H1 (cell line): ENCODE results near the gene PLEKHB1. TPM values are rescaled to one million over a fixed set of nuclear protein-coding genes. Genes with fewer than 3 reads are reported as not detected.

ENCODE experiments used
- CTCF ChIA-PET: fragments of 300-600 bp; sonication (Branson Sonifier 250); formaldehyde crosslinking; loops from one replicate; lab custom pipeline; 2021; ENCODE audit not compliant: partially characterized antibody; lab: Charles Lee
- POLR2A ChIA-PET: fragments of 300-600 bp; sonication (Branson Sonifier 250); formaldehyde crosslinking; loops from one replicate; lab custom pipeline; 2021; ENCODE audit warnings: inconsistent platforms; ENCODE audit not compliant: partially characterized antibody; lab: Charles Lee
- DNase-seq, 2 experiments: peaks; one replicate each; pipeline versions ENCODE4 v3.0.0 to v3.0.0-alpha.2; 2010 to 2022; ENCODE audit warnings: low spot score in 2 of 2, low read depth in 1 of 2, mixed read lengths in 1 of 2
- FAIRE-seq: peaks from 2 replicates; lab custom pipeline; 2011; peaks lifted over from hg19 to GRCh38; lab: Jason Lieb, UNC
- H2AFZ ChIP-seq: 2 replicates; pipeline ENCODE4 v1.8.1; 2012; ENCODE audit warnings: low read length, inconsistent platforms
- H2AK5ac ChIP-seq: 2 replicates; pipeline ENCODE4 v1.6.1; 2013; ENCODE audit warnings: low read depth, low read length
- H2BK120ac ChIP-seq: replicated peaks from 2 replicates; pipeline ENCODE3; 2013; ENCODE audit warnings: low read depth, low read length, inconsistent platforms
- H2BK12ac ChIP-seq: 2 replicates; pipeline ENCODE4 v1.6.1; 2013; ENCODE audit warnings: low read depth, low read length
- H2BK15ac ChIP-seq: 2 replicates; pipeline ENCODE4 v1.6.1; 2013; ENCODE audit warnings: low read length
- H2BK20ac ChIP-seq: 2 replicates; pipeline ENCODE4 v1.6.1; 2013; ENCODE audit warnings: low read length
- H2BK5ac ChIP-seq: 2 replicates; pipeline ENCODE4 v1.6.1; 2013; ENCODE audit warnings: low read depth, low read length
- H3K14ac ChIP-seq: 2 replicates; pipeline ENCODE4 v1.6.1; 2013; ENCODE audit warnings: inconsistent platforms; ENCODE audit not compliant: insufficient read length
- H3K18ac ChIP-seq: 2 replicates; pipeline ENCODE4 v1.6.1; 2013; ENCODE audit warnings: low read length; ENCODE audit errors: extremely low read depth
- H3K23ac ChIP-seq: 2 replicates; pipeline ENCODE4 v1.6.1; 2013; ENCODE audit warnings: inconsistent platforms; ENCODE audit not compliant: insufficient read length
- H3K23me2 ChIP-seq: 2 replicates; pipeline ENCODE4 v1.6.1; 2013; ENCODE audit warnings: low read depth, low read length
- H3K27ac ChIP-seq: 2 replicates; pipeline ENCODE4 v1.6.1; 2011; ENCODE audit warnings: low read depth, low read length, inconsistent platforms
- H3K27me3 ChIP-seq, 4 experiments: replicated peaks in 1 of 4; 1 replicate in 1 of 4; 2 replicates in 3 of 4; pipeline versions ENCODE4 v1.6.1 to v1.8.1; 2011 to 2013; ENCODE audit warnings: low read length in 3 of 4, mild to moderate bottlenecking in 3 of 4, inconsistent platforms in 2 of 4, mixed read lengths in 2 of 4, moderate library complexity in 1 of 4; ENCODE audit not compliant: control insufficient read depth in 3 of 4, insufficient read depth in 3 of 4; ENCODE audit errors: extremely low read depth in 1 of 4
- H3K36me3 ChIP-seq, 4 experiments: 2 replicates each; pipeline versions ENCODE4 v1.6.1 to v1.8.1; 2011 to 2013; ENCODE audit warnings: mild to moderate bottlenecking in 4 of 4, low read length in 3 of 4, moderate library complexity in 2 of 4, control low read depth in 1 of 4, inconsistent platforms in 1 of 4; ENCODE audit not compliant: insufficient read depth in 4 of 4, control insufficient read depth in 2 of 4
- H3K4ac ChIP-seq: replicated peaks from 2 replicates; pipeline ENCODE3; 2013; ENCODE audit warnings: low read length, low read depth, mixed read lengths, inconsistent platforms; ENCODE audit not compliant: insufficient read length
- H3K4me1 ChIP-seq, 4 experiments: replicated peaks in 1 of 4; 1 replicate in 1 of 4; 2 replicates in 3 of 4; pipeline versions ENCODE4 v1.6.1 to v1.8.1; 2011 to 2013; ENCODE audit warnings: low read length in 3 of 4, inconsistent platforms in 2 of 4, mixed read lengths in 1 of 4; ENCODE audit not compliant: insufficient read depth in 4 of 4, control insufficient read depth in 3 of 4
- H3K4me2 ChIP-seq, 2 experiments: 2 replicates each; pipeline versions ENCODE4 v1.6.1 to v1.8.1; 2011 to 2013; ENCODE audit warnings: low read depth in 2 of 2, low read length in 2 of 2, control low read depth in 1 of 2, inconsistent platforms in 1 of 2, mild to moderate bottlenecking in 1 of 2; ENCODE audit not compliant: insufficient read depth in 1 of 2
- H3K4me3 ChIP-seq, 4 experiments: fragments of 200-600, 300-600 bp in 1 of 4; sonication (generic), shearing (Covaris generic), sonication (Bioruptor Twin) in 1 of 4; 2 replicates each; pipeline versions ENCODE4 v1.5.1 to v1.8.1; 2011 to 2016; ENCODE audit warnings: low read length in 4 of 4, low read depth in 3 of 4, control low read depth in 2 of 4, inconsistent platforms in 2 of 4, mild to moderate bottlenecking in 2 of 4, mixed read lengths in 1 of 4, moderate library complexity in 1 of 4; ENCODE audit not compliant: insufficient read depth in 2 of 4; ENCODE audit errors: extremely low read depth in 1 of 4
- H3K56ac ChIP-seq: replicated peaks from 2 replicates; pipeline ENCODE3; 2013; ENCODE audit warnings: low read depth, mild to moderate bottlenecking, mixed read lengths, low read length, inconsistent platforms; ENCODE audit not compliant: insufficient read length
- H3K79me1 ChIP-seq: 2 replicates; pipeline ENCODE4 v1.6.1; 2013; ENCODE audit warnings: low read depth, low read length, control low read depth
- H3K79me2 ChIP-seq, 2 experiments: 2 replicates each; pipeline versions ENCODE4 v1.6.1 to v1.8.1; 2012 to 2013; ENCODE audit warnings: low read length in 2 of 2, mild to moderate bottlenecking in 2 of 2, inconsistent platforms in 1 of 2; ENCODE audit not compliant: insufficient read depth in 2 of 2, control insufficient read depth in 1 of 2
- H3K9ac ChIP-seq, 4 experiments: replicated peaks in 1 of 4; 1 replicate in 1 of 4; 2 replicates in 3 of 4; pipeline versions ENCODE4 v1.6.1 to v1.8.1; 2011 to 2013; ENCODE audit warnings: low read depth in 3 of 4, low read length in 3 of 4, control low read depth in 2 of 4, mild to moderate bottlenecking in 2 of 4, moderate library complexity in 2 of 4, inconsistent platforms in 1 of 4; ENCODE audit errors: extremely low read depth in 1 of 4
- H3K9me3 ChIP-seq, 2 experiments: 2 replicates each; pipeline versions ENCODE4 v1.6.1 to v1.8.1; 2012 to 2013; ENCODE audit warnings: mild to moderate bottlenecking in 2 of 2, moderate library complexity in 2 of 2, control low read depth in 1 of 2, inconsistent platforms in 1 of 2, low read depth in 1 of 2, low read length in 1 of 2, mixed read lengths in 1 of 2; ENCODE audit not compliant: insufficient read depth in 2 of 2
- H4K20me1 ChIP-seq, 2 experiments: replicated peaks in 1 of 2; 2 replicates each; pipeline versions ENCODE3 to v1.8.1; 2011 to 2013; ENCODE audit warnings: inconsistent platforms in 2 of 2, low read length in 2 of 2, mild to moderate bottlenecking in 1 of 2; ENCODE audit not compliant: insufficient read depth in 2 of 2, control insufficient read depth in 1 of 2
- H4K5ac ChIP-seq: 2 replicates; pipeline ENCODE4 v1.6.1; 2013; ENCODE audit warnings: low read length, low read depth, mixed read lengths, inconsistent platforms; ENCODE audit not compliant: insufficient read length
- H4K8ac ChIP-seq: 2 replicates; pipeline ENCODE4 v1.8.0; 2013; ENCODE audit warnings: mild to moderate bottlenecking, moderate library complexity, low read length, inconsistent platforms; ENCODE audit not compliant: insufficient read depth; ENCODE audit errors: extremely low read depth
- H4K91ac ChIP-seq: replicated peaks from 2 replicates; pipeline ENCODE3; 2013; ENCODE audit warnings: low read length, mixed read lengths, inconsistent platforms; ENCODE audit not compliant: insufficient read length
- RAD21 ChIP-seq, 2 experiments: IDR thresholded peaks in 1 of 2; conservative IDR thresholded peaks in 1 of 2; 2 replicates each; pipeline ENCODE4 v1.6.1; 2011; ENCODE audit warnings: low read depth in 2 of 2, low read length in 2 of 2, improper control_type of control experiment in 1 of 2, inconsistent platforms in 1 of 2, mild to moderate bottlenecking in 1 of 2, moderate library complexity in 1 of 2
- TAF1 ChIP-seq: IDR thresholded peaks from 2 replicates; pipeline ENCODE4 v1.6.1; 2011; ENCODE audit warnings: mild to moderate bottlenecking, low read depth, low read length
- TBP ChIP-seq: IDR thresholded peaks from 2 replicates; pipeline ENCODE4 v1.6.1; 2011; ENCODE audit warnings: low read depth, low read length, improper control_type of control experiment
- WGBS, 2 experiments: shearing (Covaris generic) in 1 of 2; methylation state at CpG; one replicate each; pipeline versions ENCODE4 v1.1.6 to v1.1.7; 2013 to 2015; ENCODE audit warnings: low lambda C conversion rate in 2 of 2, mixed read lengths in 2 of 2, inconsistent platforms in 1 of 2, low coverage in 1 of 2, missing lambda C conversion rate in 1 of 2; ENCODE audit not compliant: insufficient replicate concordance in 2 of 2, insufficient coverage in 1 of 2, insufficient read length in 1 of 2; ENCODE audit errors: extremely low coverage in 1 of 2, missing lambda C conversion rate in 1 of 2; 5-methylcytosine and 5-hydroxymethylcytosine counted together
- polyA plus RNA-seq, 7 experiments: library from polyadenylated mRNA; depleted of rRNA in 3 of 7; stranded (reverse) in 5 of 7; unstranded in 2 of 7; fragments of >200 nt in 5 of 7; fragments of 200-250 nt in 2 of 7; gene quantifications; 1 replicate in 5 of 7; 2 replicates in 1 of 7; 4 replicates in 1 of 7; pipeline versions ENCODE4 v1.2.1 to v1.2.3, GENCODE V29; 2011 to 2013; ENCODE audit warnings: missing spikeins in 2 of 7, mixed read lengths in 2 of 7
- total RNA-seq: library from RNA; stranded (reverse); fragmentation: NEBNext Ultra II Directional; extraction: Animal tissue kit (Norgen Biotek cat#: 25700); gene quantifications from 2 replicates; pipeline ENCODE4 v1.2.1, GENCODE V29; 2021
- TF ChIP-seq, protein P1 (sequence below), 3 experiments: IDR thresholded peaks; 1 replicate in 2 of 3; 2 replicates in 1 of 3; pipeline versions ENCODE4 v1.5.1 to v1.6.1; 2011; ENCODE audit warnings: low read length in 3 of 3, mild to moderate bottlenecking in 3 of 3, inconsistent platforms in 2 of 3, low read depth in 1 of 3, moderate library complexity in 1 of 3; ENCODE audit not compliant: insufficient read depth in 1 of 3; ENCODE audit errors: control extremely low read depth in 1 of 3

PLEKHB1 gene
- total and polyA plus RNA-seq, 2 of the 8 experiments (the other 6 are each of a cell fraction or from before 2014, with no cell fraction given): 14.8 to 24.5 TPM

GRCh38 chr11:73625696-73626318 lies 20.6 kb upstream of the PLEKHB1 start:
- Histone ChIP-seq H4K20me1 (peaks cover 0 to 4% of the 10 kb centered on the region in 2 experiments), H3K79me1 (no peaks in the 10 kb centered on the region), H2AK5ac (no peak overlapping the region), H2AFZ (no peak overlapping the region), H3K4ac (no peak overlapping the region), H3K4me2 (no peak overlapping the region), H2BK15ac (no peak overlapping the region), H4K8ac (no peak overlapping the region), H2BK20ac (no peak overlapping the region), H3K27me3 (peaks cover 7 to 36% (median 28%) of the 10 kb centered on the region in 4 experiments; a peak in 6 of 7 replicates), H2BK5ac (no peak overlapping the region), H4K91ac (no peak overlapping the region), H3K56ac (no peak overlapping the region), H3K23ac (no peak overlapping the region), H2BK120ac (no peak overlapping the region), H3K14ac (no peak overlapping the region), H3K4me1 (peaks cover 0 to 8% (median 3%) of the 10 kb centered on the region in 4 experiments; a peak in 5 of 7 replicates), H3K18ac (no peak overlapping the region), H3K9ac (no peak overlapping the region), H3K36me3 (no peaks in the 10 kb centered on the region), H4K5ac (no peak overlapping the region), H2BK12ac (no peak overlapping the region), H3K4me3 (no peak overlapping the region), H3K27ac (no peak overlapping the region), H3K23me2 (no peaks in the 10 kb centered on the region; the same call in 1 of the 2 replicates), H3K79me2 (no peaks in the 10 kb centered on the region), H3K9me3 (no peaks in the 10 kb centered on the region)
- WGBS, 2 experiments: 49% methylated on average over 19 of the region's 19 CpGs; no CpG with 5 or more reads in 1 of the 2 experiments
- FAIRE-seq (peak; percentile 75), DNase-seq (peak; percentile 39 to 90)
- ChIA-PET CTCF (interaction anchor here (0.6 to 26.0 kb wide), 57 partner anchors 9 to 359 kb away, joined by 3 to 653 read pairs (median 5); partner anchors contain the start of gene PLEKHB1), POLR2A (interaction anchor here (0.8 to 2.2 kb wide), 3 partner anchors 11 to 36 kb away, joined by 4 to 24 read pairs (median 4); partner anchors contain the start of gene FAM168A)
- TF ChIP-seq RAD21 (IDR thresholded peaks at IDR 0.05 in 1 of 2, conservative IDR thresholded peaks at IDR 0.05 in 1 of 2; ENCODE audit: low read depth in 2 of 2, low read length in 2 of 2): peak; percentile 93 to 96
- TF ChIP-seq TAF1: no peak
- TF ChIP-seq, protein P1, sequence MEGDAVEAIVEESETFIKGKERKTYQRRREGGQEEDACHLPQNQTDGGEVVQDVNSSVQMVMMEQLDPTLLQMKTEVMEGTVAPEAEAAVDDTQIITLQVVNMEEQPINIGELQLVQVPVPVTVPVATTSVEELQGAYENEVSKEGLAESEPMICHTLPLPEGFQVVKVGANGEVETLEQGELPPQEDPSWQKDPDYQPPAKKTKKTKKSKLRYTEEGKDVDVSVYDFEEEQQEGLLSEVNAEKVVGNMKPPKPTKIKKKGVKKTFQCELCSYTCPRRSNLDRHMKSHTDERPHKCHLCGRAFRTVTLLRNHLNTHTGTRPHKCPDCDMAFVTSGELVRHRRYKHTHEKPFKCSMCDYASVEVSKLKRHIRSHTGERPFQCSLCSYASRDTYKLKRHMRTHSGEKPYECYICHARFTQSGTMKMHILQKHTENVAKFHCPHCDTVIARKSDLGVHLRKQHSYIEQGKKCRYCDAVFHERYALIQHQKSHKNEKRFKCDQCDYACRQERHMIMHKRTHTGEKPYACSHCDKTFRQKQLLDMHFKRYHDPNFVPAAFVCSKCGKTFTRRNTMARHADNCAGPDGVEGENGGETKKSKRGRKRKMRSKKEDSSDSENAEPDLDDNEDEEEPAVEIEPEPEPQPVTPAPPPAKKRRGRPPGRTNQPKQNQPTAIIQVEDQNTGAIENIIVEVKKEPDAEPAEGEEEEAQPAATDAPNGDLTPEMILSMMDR (IDR thresholded peaks at IDR 0.05; ENCODE audit: control extremely low read depth in 1 of 3, insufficient read depth in 1 of 3, low read depth in 1 of 3, low read length in 3 of 3): peak; percentile 89 to 96 (median 93)
- TF ChIP-seq TBP: no peak
